ENCODE results near the gene SPACA6. TPM values are rescaled to one million over a fixed set of nuclear protein-coding genes. Genes with fewer than 3 reads are reported as not detected.

SPACA6 gene
- total and polyA plus RNA-seq, 2 of the 8 experiments (the other 6 are each of a cell fraction or from before 2014, with no cell fraction given): 7.1 to 7.5 TPM

DNA sequence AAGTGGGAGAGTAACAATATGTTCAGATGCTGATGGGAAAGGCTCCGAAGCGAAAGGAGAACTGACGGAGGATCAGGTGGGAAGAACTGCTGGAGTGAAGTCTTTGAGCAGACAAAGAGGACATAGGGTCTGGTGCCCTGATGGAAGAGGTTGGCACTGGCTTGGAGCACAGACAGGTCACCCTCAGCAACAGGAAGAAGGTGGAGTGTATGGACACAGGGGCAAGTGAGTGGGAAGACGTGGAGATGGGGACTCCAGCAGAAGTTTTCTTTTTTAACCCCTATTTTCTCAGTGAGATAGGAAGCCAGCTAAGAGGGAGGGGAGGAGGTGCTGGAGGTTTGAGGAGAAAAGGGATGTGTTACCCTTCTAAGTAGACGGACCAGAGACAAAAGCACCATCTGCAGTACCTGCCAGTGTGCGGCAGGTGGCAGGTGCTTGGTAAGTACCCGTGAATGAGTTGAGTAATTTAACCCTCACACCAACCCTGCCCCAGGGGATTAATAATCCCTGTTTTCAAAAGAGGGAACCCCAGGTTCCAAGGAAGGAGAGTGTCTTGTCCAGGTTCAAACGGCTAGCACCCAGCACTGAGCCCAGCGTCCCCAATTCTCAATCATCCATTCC, 19.4 kb downstream of the SPACA6 start:
- Histone ChIP-seq H3K4ac (replicated peaks; ENCODE audit: insufficient read length, low read depth, low read length) (no peak overlapping the region), H3K14ac (ENCODE audit: insufficient read length) (no peak overlapping the region), H4K91ac (replicated peaks; ENCODE audit: insufficient read length, low read length) (no peak overlapping the region), H2BK12ac (ENCODE audit: low read depth, low read length) (no peak overlapping the region; the same call in 1 of the 2 replicates), H2BK20ac (ENCODE audit: low read length) (no peak overlapping the region), H4K20me1 (replicated peaks in 1 of 2; ENCODE audit: control insufficient read depth in 1 of 2, insufficient read depth in 2 of 2, low read length in 2 of 2) (no peaks in the 10 kb centered on the region), H4K8ac (ENCODE audit: extremely low read depth, insufficient read depth, low read length) (no peak overlapping the region; the same call in 1 of the 2 replicates), H2AFZ (ENCODE audit: low read length) (no peak overlapping the region), H3K27me3 (replicated peaks in 1 of 4; ENCODE audit: control insufficient read depth in 3 of 4, extremely low read depth in 1 of 4, insufficient read depth in 3 of 4, low read length in 3 of 4) (peaks cover 0 to 3% (median 0%) of the 10 kb centered on the region in 4 experiments; a peak in 4 of 7 replicates), H3K79me1 (ENCODE audit: low read depth, low read length) (no peaks in the 10 kb centered on the region), H2BK120ac (replicated peaks; ENCODE audit: low read depth, low read length) (no peak overlapping the region), H3K4me2 (ENCODE audit: insufficient read depth in 1 of 2, low read depth in 2 of 2, low read length in 2 of 2) (no peak overlapping the region), H3K23ac (ENCODE audit: insufficient read length) (no peak overlapping the region), H3K27ac (ENCODE audit: low read depth, low read length) (no peak overlapping the region), H3K79me2 (ENCODE audit: control insufficient read depth in 1 of 2, insufficient read depth in 2 of 2, low read length in 2 of 2) (no peaks in the 10 kb centered on the region), H2AK5ac (ENCODE audit: low read depth, low read length) (no peak overlapping the region; the same call in 1 of the 2 replicates), H3K9ac (replicated peaks in 1 of 4; ENCODE audit: extremely low read depth in 1 of 4, low read depth in 3 of 4, low read length in 3 of 4) (no peak overlapping the region), H3K4me1 (replicated peaks in 1 of 4; ENCODE audit: control insufficient read depth in 3 of 4, insufficient read depth in 4 of 4, low read length in 3 of 4) (0 out of 7 replicates have a peak, but pooled peaks cover 0 to 2% (median 0%) of the 10 kb centered on the region in 4 experiments), H3K18ac (ENCODE audit: extremely low read depth, low read length) (no peak overlapping the region), H3K4me3 (ENCODE audit: extremely low read depth in 1 of 4, insufficient read depth in 2 of 4, low read depth in 3 of 4, low read length in 4 of 4) (no peak overlapping the region), H2BK15ac (ENCODE audit: low read length) (no peak overlapping the region), H3K23me2 (ENCODE audit: low read depth, low read length) (peaks cover 2% of the 10 kb centered on the region; the same call in 1 of the 2 replicates), H2BK5ac (ENCODE audit: low read depth, low read length) (no peak overlapping the region), H3K9me3 (ENCODE audit: insufficient read depth in 2 of 2, low read depth in 1 of 2, low read length in 1 of 2) (no peaks in the 10 kb centered on the region), H3K56ac (replicated peaks; ENCODE audit: insufficient read length, low read depth, low read length) (no peak overlapping the region), H3K36me3 (ENCODE audit: control insufficient read depth in 2 of 4, insufficient read depth in 4 of 4, low read length in 3 of 4) (no peaks in the 10 kb centered on the region), H4K5ac (ENCODE audit: insufficient read length, low read depth, low read length) (no peak overlapping the region)
- WGBS, 2 experiments (ENCODE audit: extremely low coverage in 1 of 2, insufficient coverage in 1 of 2, insufficient read length in 1 of 2, insufficient replicate concordance in 2 of 2, low coverage in 1 of 2, low lambda C conversion rate in 2 of 2, missing lambda C conversion rate in 1 of 2): 43% methylated on average over 9 of the region's 9 CpGs; no CpG with 5 or more reads in 1 of the 2 experiments
- ChIA-PET CTCF (ENCODE audit: partially characterized antibody) (interaction anchor here (0.5 to 2.7 kb wide), 7 partner anchors 8 to 65 kb away, joined by 3 to 13 read pairs (median 3); no protein-coding TSS in a partner anchor), POLR2A (ENCODE audit: partially characterized antibody) (no interaction called here)
- peak; percentile 51 to 57 for DNase-seq (ENCODE audit: low read depth in 1 of 2, low spot score in 2 of 2)
- peak; percentile 79 for FAIRE-seq
- peak; percentile 65 to 73 for TF ChIP-seq RAD21 (IDR thresholded peaks at IDR 0.05 in 1 of 2, conservative IDR thresholded peaks at IDR 0.05 in 1 of 2; ENCODE audit: low read depth in 2 of 2, low read length in 2 of 2)
- peak; percentile 49; the same call in 1 of the 2 replicates for TF ChIP-seq CEBPB (IDR thresholded peaks at IDR 0.05; ENCODE audit: low read depth, low read length)
- no peak for TF ChIP-seq TBP (IDR thresholded peaks at IDR 0.05; ENCODE audit: low read depth, low read length)
- TF ChIP-seq, protein P1, sequence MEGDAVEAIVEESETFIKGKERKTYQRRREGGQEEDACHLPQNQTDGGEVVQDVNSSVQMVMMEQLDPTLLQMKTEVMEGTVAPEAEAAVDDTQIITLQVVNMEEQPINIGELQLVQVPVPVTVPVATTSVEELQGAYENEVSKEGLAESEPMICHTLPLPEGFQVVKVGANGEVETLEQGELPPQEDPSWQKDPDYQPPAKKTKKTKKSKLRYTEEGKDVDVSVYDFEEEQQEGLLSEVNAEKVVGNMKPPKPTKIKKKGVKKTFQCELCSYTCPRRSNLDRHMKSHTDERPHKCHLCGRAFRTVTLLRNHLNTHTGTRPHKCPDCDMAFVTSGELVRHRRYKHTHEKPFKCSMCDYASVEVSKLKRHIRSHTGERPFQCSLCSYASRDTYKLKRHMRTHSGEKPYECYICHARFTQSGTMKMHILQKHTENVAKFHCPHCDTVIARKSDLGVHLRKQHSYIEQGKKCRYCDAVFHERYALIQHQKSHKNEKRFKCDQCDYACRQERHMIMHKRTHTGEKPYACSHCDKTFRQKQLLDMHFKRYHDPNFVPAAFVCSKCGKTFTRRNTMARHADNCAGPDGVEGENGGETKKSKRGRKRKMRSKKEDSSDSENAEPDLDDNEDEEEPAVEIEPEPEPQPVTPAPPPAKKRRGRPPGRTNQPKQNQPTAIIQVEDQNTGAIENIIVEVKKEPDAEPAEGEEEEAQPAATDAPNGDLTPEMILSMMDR (IDR thresholded peaks at IDR 0.05; ENCODE audit: control extremely low read depth in 1 of 3, insufficient read depth in 1 of 3, low read depth in 1 of 3, low read length in 3 of 3): peak; percentile 73 to 80 (median 79)
